IMR-90 (cell line): ENCODE data around the gene IFNLR1. TPM values are rescaled to one million over a fixed set of nuclear protein-coding genes. Genes with fewer than 3 reads are reported as not detected.
A peak's percentile ranks its signal among the peaks of the same experiment; 100 is the strongest.

ENCODE experiments used
- ATAC-seq: fragments of 200-7000 bp; cut with Tn5 transposase; 2 replicates; pipeline ENCODE4 v1.9.1; 2020; ENCODE audit warnings: low read depth, mild to moderate bottlenecking, moderate library complexity
- BruUV-seq: library from RNA; stranded (reverse); fragments of 400-500 nt; replicated peaks from 2 replicates; lab custom pipeline; 2021; lab: Mats Ljungman, UMichigan
- CTCF ChIA-PET: fragments of 300-600 bp; formaldehyde crosslinking; extraction: SDS; loops from one replicate; lab custom pipeline; 2021; ENCODE audit warnings: antibody characterized with exemption; lab: Yijun Ruan, JAX
- POLR2A ChIA-PET: fragments of 300-600 bp; sonication (Branson Sonifier 250); formaldehyde crosslinking; loops from one replicate; lab custom pipeline; 2022; ENCODE audit warnings: antibody characterized with exemption; ENCODE audit not compliant: unreplicated experiment; lab: Charles Lee
- DNase-seq: peaks from one replicate; pipeline ENCODE4 v3.0.0; 2013
- H2AFZ ChIP-seq: replicated peaks from 2 replicates; pipeline ENCODE3; 2013; ENCODE audit warnings: low read length, mild to moderate bottlenecking; ENCODE audit not compliant: poor library complexity
- H2AK5ac ChIP-seq: 2 replicates; pipeline ENCODE4 v1.6.1; 2013; ENCODE audit warnings: low read depth, low read length, inconsistent platforms
- H2AK9ac ChIP-seq: replicated peaks from 2 replicates; pipeline ENCODE3; 2013; ENCODE audit warnings: mild to moderate bottlenecking, low read depth, low read length, moderate library complexity; ENCODE audit not compliant: poor library complexity
- H2BK120ac ChIP-seq: 2 replicates; pipeline ENCODE4 v1.6.1; 2013; ENCODE audit warnings: low read depth, low read length, inconsistent platforms
- H2BK15ac ChIP-seq: 3 replicates; pipeline ENCODE4 v1.6.1; 2013; ENCODE audit warnings: low read depth, low read length, inconsistent platforms
- H2BK20ac ChIP-seq: 2 replicates; pipeline ENCODE4 v1.6.1; 2013; ENCODE audit warnings: low read depth, mild to moderate bottlenecking, inconsistent platforms, low read length, moderate library complexity
- H2BK5ac ChIP-seq: 2 replicates; pipeline ENCODE4 v1.6.1; 2013; ENCODE audit warnings: mild to moderate bottlenecking, low read depth, low read length, inconsistent platforms; ENCODE audit not compliant: poor library complexity, severe bottlenecking
- H3K14ac ChIP-seq: replicated peaks from 2 replicates; pipeline ENCODE4 v1.6.1; 2013; ENCODE audit warnings: low read depth, low read length, inconsistent platforms
- H3K18ac ChIP-seq: 2 replicates; pipeline ENCODE4 v1.6.1; 2013; ENCODE audit warnings: low read depth, low read length, control low read depth
- H3K23ac ChIP-seq: 2 replicates; pipeline ENCODE4 v1.6.1; 2013; ENCODE audit warnings: low read depth, low read length, inconsistent platforms
- H3K27ac ChIP-seq: 2 replicates; pipeline ENCODE4 v1.5.1; 2013; ENCODE audit warnings: mild to moderate bottlenecking, control low read depth, low read length; ENCODE audit not compliant: insufficient read depth
- H3K27me3 ChIP-seq: 2 replicates; pipeline ENCODE4 v1.6.1; 2013; ENCODE audit warnings: low read length; ENCODE audit not compliant: control insufficient read depth, insufficient read depth
- H3K36me3 ChIP-seq: 2 replicates; pipeline ENCODE4 v1.6.1; 2013; ENCODE audit warnings: low read length, mixed read lengths; ENCODE audit not compliant: control insufficient read depth, insufficient read depth
- H3K4ac ChIP-seq: 2 replicates; pipeline ENCODE4 v1.6.1; 2013; ENCODE audit warnings: low read depth, low read length, inconsistent platforms
- H3K4me1 ChIP-seq: 2 replicates; pipeline ENCODE4 v1.6.1; 2013; ENCODE audit warnings: low read length, mixed read lengths; ENCODE audit not compliant: control insufficient read depth, insufficient read depth
- H3K4me2 ChIP-seq: 2 replicates; pipeline ENCODE4 v1.6.1; 2013; ENCODE audit warnings: low read depth, mild to moderate bottlenecking, control low read depth, low read length, moderate library complexity
- H3K4me3 ChIP-seq: 2 replicates; pipeline ENCODE4 v1.5.1; 2013; ENCODE audit warnings: low read depth, mild to moderate bottlenecking, control low read depth, low read length, moderate library complexity; ENCODE audit not compliant: insufficient read depth
- H3K56ac ChIP-seq: 2 replicates; pipeline ENCODE4 v1.6.1; 2013; ENCODE audit warnings: low read length, inconsistent platforms; ENCODE audit not compliant: insufficient read depth; ENCODE audit errors: extremely low read depth
- H3K79me1 ChIP-seq, 2 experiments: 2 replicates each; pipeline ENCODE4 v1.6.1; 2013; ENCODE audit warnings: low read length in 2 of 2, inconsistent platforms in 1 of 2, low read depth in 1 of 2
- H3K9ac ChIP-seq: 2 replicates; pipeline ENCODE4 v1.6.1; 2013; ENCODE audit warnings: low read depth, low read length, control low read depth
- H3K9me1 ChIP-seq: 2 replicates; pipeline ENCODE4 v1.6.1; 2013; ENCODE audit warnings: low read length, inconsistent platforms; ENCODE audit not compliant: insufficient read depth
- H3K9me3 ChIP-seq: 2 replicates; pipeline ENCODE4 v1.6.1; 2013; ENCODE audit warnings: low read length; ENCODE audit not compliant: control insufficient read depth, insufficient read depth
- H4K20me1 ChIP-seq: 2 replicates; pipeline ENCODE4 v1.6.1; 2013; ENCODE audit warnings: low read length, inconsistent platforms; ENCODE audit not compliant: insufficient read depth
- H4K5ac ChIP-seq: 2 replicates; pipeline ENCODE4 v1.6.1; 2013; ENCODE audit warnings: mild to moderate bottlenecking, low read depth, low read length, control low read depth
- H4K8ac ChIP-seq, 2 experiments: 2 replicates each; pipeline ENCODE4 v1.6.1; 2013; ENCODE audit warnings: low read depth in 2 of 2, low read length in 2 of 2, control low read depth in 1 of 2, inconsistent platforms in 1 of 2
- H4K91ac ChIP-seq: 2 replicates; pipeline ENCODE4 v1.6.1; 2013; ENCODE audit warnings: low read depth, low read length, inconsistent platforms; ENCODE audit not compliant: insufficient read depth
- BHLHE40 ChIP-seq: fragments of 150-350 bp; IDR thresholded peaks from 2 replicates; pipeline ENCODE4 v1.6.1; 2016; ENCODE audit warnings: mild to moderate bottlenecking, low read depth, low read length
- CEBPB ChIP-seq: IDR thresholded peaks from 2 replicates; pipeline ENCODE4 v1.6.1; 2012; ENCODE audit warnings: low read depth, low read length, improper control_type of control experiment
- CHD1 ChIP-seq: IDR thresholded peaks from 2 replicates; pipeline ENCODE4 v1.6.1; 2012; ENCODE audit warnings: low read depth, low read length, improper control_type of control experiment
- ELK1 ChIP-seq: fragments of 150-350 bp; IDR thresholded peaks from 2 replicates; pipeline ENCODE4 v1.6.1; 2016; ENCODE audit warnings: low read depth, mild to moderate bottlenecking, low read length, moderate library complexity, borderline replicate concordance
- FOS ChIP-seq: fragments of 150-350 bp; IDR thresholded peaks from 2 replicates; pipeline ENCODE4 v1.6.1; 2016; ENCODE audit warnings: low read depth, low read length
- MAFK ChIP-seq: IDR thresholded peaks from 2 replicates; pipeline ENCODE4 v1.6.1; 2012; ENCODE audit warnings: low read depth, low read length, improper control_type of control experiment
- MAZ ChIP-seq: IDR thresholded peaks from 2 replicates; pipeline ENCODE4 v1.6.1; 2012; ENCODE audit warnings: low read depth, mild to moderate bottlenecking, low read length, improper control_type of control experiment, moderate library complexity, borderline replicate concordance
- MXI1 ChIP-seq: IDR thresholded peaks from 2 replicates; pipeline ENCODE4 v1.6.1; 2012; ENCODE audit warnings: low read depth, mild to moderate bottlenecking, low read length, moderate library complexity, borderline replicate concordance
- POLR2A ChIP-seq: IDR thresholded peaks from 2 replicates; pipeline ENCODE4 v1.6.1; 2012; ENCODE audit warnings: mild to moderate bottlenecking, low read depth, low read length
- RAD21 ChIP-seq: IDR thresholded peaks from 2 replicates; pipeline ENCODE4 v1.6.1; 2012; ENCODE audit warnings: low read length, improper control_type of control experiment
- RCOR1 ChIP-seq: IDR thresholded peaks from 2 replicates; pipeline ENCODE4 v1.6.1; 2012; ENCODE audit warnings: mild to moderate bottlenecking, low read length, improper control_type of control experiment; ENCODE audit not compliant: insufficient replicate concordance
- RFX5 ChIP-seq: IDR thresholded peaks from 2 replicates; pipeline ENCODE4 v1.8.0; 2012; ENCODE audit warnings: low read depth, mild to moderate bottlenecking, low read length, moderate library complexity
- SMC3 ChIP-seq: fragments of 150-350 bp; IDR thresholded peaks from 2 replicates; pipeline ENCODE4 v1.6.1; 2016; ENCODE audit warnings: low read depth, mild to moderate bottlenecking, antibody characterized with exemption, low read length, moderate library complexity
- USF2 ChIP-seq: fragments of 150-350 bp; IDR thresholded peaks from 2 replicates; pipeline ENCODE4 v1.6.1; 2017; ENCODE audit warnings: mild to moderate bottlenecking, antibody characterized with exemption, low read length, low read depth
- WGBS, 2 experiments: methylation state at CpG; one replicate each; pipeline versions ENCODE4 v1.1.5 to v1.1.7; 2013; ENCODE audit warnings: missing lambda C conversion rate in 2 of 2; ENCODE audit not compliant: insufficient read length in 1 of 2; ENCODE audit errors: extremely low coverage in 2 of 2; 5-methylcytosine and 5-hydroxymethylcytosine counted together
- dilution Hi-C: fragments of 300-500 bp; cut with HindIII; formaldehyde crosslinking; loops from one replicate; pipeline ENCODE4 v1.14.3; 2018; ENCODE audit warnings: low sequenced_read_pairs; ENCODE audit not compliant: unreplicated experiment
- in situ Hi-C: fragments of 300-500 bp; cut with MboI; formaldehyde crosslinking; loops from 3 replicates; pipeline ENCODE4 v1.14.3; 2019; ENCODE audit warnings: low sequenced_read_pairs, inconsistent platforms, mixed read lengths
- intact Hi-C: fragments of 100-400 bp; cut with micrococcal nuclease; formaldehyde crosslinking; loops from 2 replicates; pipeline ENCODE4 v1.10.0; 2022
- polyA plus RNA-seq, 3 experiments: library from polyadenylated mRNA; depleted of rRNA; stranded (reverse); fragments of >200 nt; gene quantifications; 2 replicates each; pipeline ENCODE4 v1.2.3, GENCODE V29; 2012; ENCODE audit warnings: low replicate concordance in 1 of 3
- total RNA-seq: library from RNA; depleted of rRNA; stranded (reverse); fragments of >200 nt; gene quantifications from 2 replicates; pipeline ENCODE4 v1.2.3, GENCODE V29; 2012
- TF ChIP-seq, protein P1 (sequence below): conservative IDR thresholded peaks from 2 replicates; pipeline ENCODE4 v1.5.1; 2012; ENCODE audit warnings: mild to moderate bottlenecking, low read depth, low read length, improper control_type of control experiment

IFNLR1 gene
- total and polyA plus RNA-seq, 2 of the 4 experiments (the other 2 are of a cell fraction) = not detected

DNA sequence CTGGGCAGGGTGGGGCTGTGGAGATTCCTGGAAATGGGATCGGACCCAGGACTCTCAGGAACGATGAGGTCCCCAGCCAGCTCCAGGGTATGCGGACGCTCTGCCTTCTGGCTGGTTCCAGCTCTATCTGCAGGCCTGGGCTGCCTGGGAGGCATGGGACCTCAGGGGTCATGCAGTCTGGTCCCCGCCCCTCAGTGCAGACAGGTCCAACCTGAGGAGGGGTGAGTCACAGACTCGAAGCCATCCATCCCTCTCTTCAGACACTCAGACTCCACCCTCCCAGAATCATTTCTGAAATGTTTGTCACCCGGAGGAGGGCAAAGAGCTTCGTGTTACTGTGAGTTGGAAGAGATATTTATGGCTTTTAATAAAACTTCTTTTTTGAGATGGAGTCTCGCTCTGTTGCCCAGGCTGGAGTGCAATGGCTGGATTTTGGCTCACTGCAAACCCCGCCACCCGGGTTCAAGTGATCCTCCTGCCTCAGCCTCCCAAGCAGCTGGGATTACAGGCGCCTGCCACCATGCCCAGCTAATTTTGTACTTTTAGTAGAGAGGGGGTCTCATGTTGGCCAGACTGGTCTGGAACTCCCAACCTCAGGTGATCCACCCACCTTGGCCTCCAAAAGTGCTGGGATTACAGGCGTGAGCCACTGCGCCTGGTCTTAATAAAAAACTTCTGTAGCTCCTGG lies 69.2 kb downstream of the IFNLR1 start:
- Histone ChIP-seq H3K4me2 (no peak overlapping the region), H3K4ac (no peak overlapping the region), H2BK120ac (no peak overlapping the region), H4K8ac (no peak overlapping the region), H2BK20ac (no peak overlapping the region), H3K14ac (no peak overlapping the region), H3K18ac (no peak overlapping the region), H3K27ac (no peak overlapping the region), H3K79me1 (no peaks in the 10 kb centered on the region), H3K36me3 (no peaks in the 10 kb centered on the region), H2AK9ac (no peak overlapping the region), H3K4me1 (peaks cover 2% of the 10 kb centered on the region; the same call in 1 of the 2 replicates), H3K9ac (no peak overlapping the region), H4K5ac (no peak overlapping the region), H2BK15ac (no peak overlapping the region), H3K4me3 (no peak overlapping the region), H2BK5ac (no peak overlapping the region), H2AK5ac (no peak overlapping the region), H4K91ac (no peak overlapping the region), H4K20me1 (no peaks in the 10 kb centered on the region), H3K56ac (no peak overlapping the region), H3K9me1 (no peaks in the 10 kb centered on the region), H3K27me3 (peaks cover 58% of the 10 kb centered on the region), H2AFZ (no peak overlapping the region), H3K23ac (no peak overlapping the region), H3K9me3 (no peaks in the 10 kb centered on the region)
- intact Hi-C loops = no loop called here
- dilution Hi-C loops = no loop called here
- no peak for TF ChIP-seq CEBPB
- TF ChIP-seq CHD1 = no peak
- no peak for TF ChIP-seq USF2
- TF ChIP-seq MAZ = no peak
- TF ChIP-seq SMC3 = no peak
- no peak for TF ChIP-seq MXI1
- TF ChIP-seq MAFK = no peak
- no peak for TF ChIP-seq POLR2A
- no peak for TF ChIP-seq RAD21
- TF ChIP-seq, protein P1, sequence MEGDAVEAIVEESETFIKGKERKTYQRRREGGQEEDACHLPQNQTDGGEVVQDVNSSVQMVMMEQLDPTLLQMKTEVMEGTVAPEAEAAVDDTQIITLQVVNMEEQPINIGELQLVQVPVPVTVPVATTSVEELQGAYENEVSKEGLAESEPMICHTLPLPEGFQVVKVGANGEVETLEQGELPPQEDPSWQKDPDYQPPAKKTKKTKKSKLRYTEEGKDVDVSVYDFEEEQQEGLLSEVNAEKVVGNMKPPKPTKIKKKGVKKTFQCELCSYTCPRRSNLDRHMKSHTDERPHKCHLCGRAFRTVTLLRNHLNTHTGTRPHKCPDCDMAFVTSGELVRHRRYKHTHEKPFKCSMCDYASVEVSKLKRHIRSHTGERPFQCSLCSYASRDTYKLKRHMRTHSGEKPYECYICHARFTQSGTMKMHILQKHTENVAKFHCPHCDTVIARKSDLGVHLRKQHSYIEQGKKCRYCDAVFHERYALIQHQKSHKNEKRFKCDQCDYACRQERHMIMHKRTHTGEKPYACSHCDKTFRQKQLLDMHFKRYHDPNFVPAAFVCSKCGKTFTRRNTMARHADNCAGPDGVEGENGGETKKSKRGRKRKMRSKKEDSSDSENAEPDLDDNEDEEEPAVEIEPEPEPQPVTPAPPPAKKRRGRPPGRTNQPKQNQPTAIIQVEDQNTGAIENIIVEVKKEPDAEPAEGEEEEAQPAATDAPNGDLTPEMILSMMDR = no peak
- TF ChIP-seq RCOR1 = no peak
- no peak for TF ChIP-seq ELK1
- no peak for TF ChIP-seq RFX5
- no peak for TF ChIP-seq BHLHE40
- TF ChIP-seq FOS = no peak
- in situ Hi-C loops = no loop called here
- ChIA-PET POLR2A (no interaction called here), CTCF (no interaction called here)
- no TSS peak for BruUV-seq
- DNase-seq (peak; percentile 40), ATAC-seq (peak; percentile 61)
- 76% methylated on average over 5 of the region's 14 CpGs; no CpG with 5 or more reads in 1 of the 2 experiments for WGBS, 2 experiments
